ENCODE results near the gene CCDC88C.

Gene CCDC88C

GRCh38 chr14:91282954-91283645 lies 134.5 kb downstream of the CCDC88C start:
- ChIA-PET POLR2A (no interaction called here), CTCF (interaction anchor here (1.0 to 20.6 kb wide), 4 partner anchors 19 to 381 kb away, joined by 3 to 824 read pairs (median 30); no protein-coding TSS in a partner anchor)
- no peak for DNase-seq (ENCODE audit: low read depth, low spot score)

GRCh38 chr14:91281346-91281745 lies 136.3 kb downstream of the CCDC88C start:
- POLR2A ChIA-PET, result no interaction called here
- CTCF ChIA-PET, result interaction anchor here (1.0 to 20.6 kb wide), 4 partner anchors 9 to 378 kb away, joined by 3 to 824 read pairs (median 6); no protein-coding TSS in a partner anchor
- no peak for TF ChIP-seq CTCF (IDR thresholded peaks at IDR 0.05; ENCODE audit: insufficient read depth, low read length, missing control alignments)
- H3K4me3 ChIP-seq (ENCODE audit: low read depth, low read length), result no peak overlapping the region
- DNase-seq (ENCODE audit: low read depth, low spot score), result no peak

More at GRCh38 chr14:91282954-91283645, 134.5 kb downstream of the CCDC88C start:
- TF ChIP-seq CTCF (IDR thresholded peaks at IDR 0.05; ENCODE audit: insufficient read depth, low read length, missing control alignments), result no peak
- no peak overlapping the region for H3K4me3 ChIP-seq (ENCODE audit: low read depth, low read length)

- TF ChIP-seq CTCF (IDR thresholded peaks at IDR 0.05; ENCODE audit: insufficient read depth, low read length, missing control alignments), result no peak
- H3K4me3 ChIP-seq (ENCODE audit: low read depth, low read length), result no peak overlapping the region
- DNase-seq (ENCODE audit: low read depth, low spot score), result no peak
- POLR2A ChIA-PET, result no interaction called here
- CTCF ChIA-PET, result interaction anchor here (1.5 to 20.6 kb wide), 2 partner anchors 11 to 106 kb away, joined by 3 to 824 read pairs; no protein-coding TSS in a partner anchor
Observed at GRCh38 chr14:91280129-91280528, 137.5 kb downstream of the CCDC88C start.

GRCh38 chr14:91279354-91279753 lies 138.3 kb downstream of the CCDC88C start:
- CTCF ChIA-PET, result interaction anchor here (1.0 to 20.6 kb wide), 4 partner anchors 8 to 105 kb away, joined by 3 to 824 read pairs (median 16); no protein-coding TSS in a partner anchor
- POLR2A ChIA-PET, result no interaction called here
- H3K4me3 ChIP-seq (ENCODE audit: low read depth, low read length), result no peak overlapping the region
- DNase-seq (ENCODE audit: low read depth, low spot score), result no peak
- TF ChIP-seq CTCF (IDR thresholded peaks at IDR 0.05; ENCODE audit: insufficient read depth, low read length, missing control alignments), result no peak

GRCh38 chr14:91278383-91278715 lies 139.3 kb downstream of the CCDC88C start:
- no peak for DNase-seq (ENCODE audit: low read depth, low spot score)
- ChIA-PET CTCF (interaction anchor here (2.4 to 20.6 kb wide), 3 partner anchors 9 to 104 kb away, joined by 10 to 824 read pairs (median 22); no protein-coding TSS in a partner anchor), POLR2A (no interaction called here)
- no peak for TF ChIP-seq CTCF (IDR thresholded peaks at IDR 0.05; ENCODE audit: insufficient read depth, low read length, missing control alignments)
- H3K4me3 ChIP-seq (ENCODE audit: low read depth, low read length), result no peak overlapping the region

- TF ChIP-seq CTCF (IDR thresholded peaks at IDR 0.05; ENCODE audit: insufficient read depth, low read length, missing control alignments), result no peak
- ChIA-PET CTCF (interaction anchor here (1.3 to 20.6 kb wide), 4 partner anchors 9 to 103 kb away, joined by 3 to 824 read pairs (median 16); partner anchors contain the start of gene GPR68), POLR2A (no interaction called here)
- H3K4me3 ChIP-seq (ENCODE audit: low read depth, low read length), result no peak overlapping the region
- no peak for DNase-seq (ENCODE audit: low read depth, low spot score)
Observed at GRCh38 chr14:91277546-91278382, 139.9 kb downstream of the CCDC88C start.

Data from AG04449 (cell line).